SU-DHL-6 (cell line): Measurements from ENCODE around the gene OSBPL10.

Experiments used
- H2AFZ ChIP-seq: fragments of 200-600 bp; sonication (generic); 2 replicates; pipeline ENCODE4 v1.6.1; 2014; ENCODE audit warnings: low read depth, mild to moderate bottlenecking, moderate library complexity, mixed read lengths, antibody characterized with exemption, low read length; ENCODE audit not compliant: severe bottlenecking
- H3F3A ChIP-seq: fragments of 200-600 bp; shearing (Covaris generic); 2 replicates; pipeline ENCODE4 v1.6.0; 2016; ENCODE audit warnings: antibody characterized with exemption, mild to moderate bottlenecking; ENCODE audit not compliant: insufficient read depth
- H3K27ac ChIP-seq: fragments of 200-600 bp; sonication (generic); 2 replicates; pipeline ENCODE4 v1.5.1; 2016; ENCODE audit warnings: low read depth, mild to moderate bottlenecking, low read length, moderate library complexity, mixed read lengths
- H3K27me3 ChIP-seq: fragments of 200-600 bp; sonication (generic), shearing (Covaris generic); 2 replicates; pipeline ENCODE4 v1.6.0; 2014; ENCODE audit warnings: mild to moderate bottlenecking, low read length
- H3K36me3 ChIP-seq: fragments of 200-600 bp; sonication (generic); 2 replicates; pipeline ENCODE4 v1.6.1; 2014; ENCODE audit warnings: mild to moderate bottlenecking, low read length, mixed read lengths
- H3K4me2 ChIP-seq: fragments of 300-600, 200-600 bp; shearing (Covaris generic), sonication (generic); 2 replicates; pipeline ENCODE4 v1.6.0; 2014; ENCODE audit warnings: low read length, low read depth, mild to moderate bottlenecking; ENCODE audit not compliant: poor library complexity, severe bottlenecking
- H3K4me3 ChIP-seq: fragments of 200-600 bp; sonication (generic); 2 replicates; pipeline ENCODE4 v1.5.1; 2014; ENCODE audit warnings: antibody characterized with exemption, low read length, mild to moderate bottlenecking, mixed read lengths; ENCODE audit not compliant: insufficient read depth, poor library complexity, severe bottlenecking
- H3K79me2 ChIP-seq: fragments of 200-600 bp; sonication (generic); 2 replicates; pipeline ENCODE4 v1.6.1; 2014; ENCODE audit warnings: mild to moderate bottlenecking, low read length, moderate library complexity; ENCODE audit not compliant: insufficient read depth
- H3K9ac ChIP-seq: fragments of 200-600 bp; sonication (generic); 2 replicates; pipeline ENCODE4 v1.7.0; 2014; ENCODE audit warnings: mild to moderate bottlenecking, low read length
- H3K9me2 ChIP-seq: fragments of 200-600 bp; sonication (generic); replicated peaks from 2 replicates; pipeline ENCODE4 v1.6.1; 2014; ENCODE audit warnings: low read length; ENCODE audit not compliant: insufficient read depth
- H3K9me3 ChIP-seq: fragments of 200-600 bp; sonication (generic); 2 replicates; pipeline ENCODE4 v1.6.1; 2014; ENCODE audit warnings: low read length, mixed read lengths; ENCODE audit not compliant: insufficient read depth
- H4K20me1 ChIP-seq: fragments of 200-600 bp; sonication (generic); 2 replicates; pipeline ENCODE4 v1.6.1; 2014; ENCODE audit warnings: low read depth, mild to moderate bottlenecking, antibody characterized with exemption, low read length, moderate library complexity, mixed read lengths
- CTCF ChIP-seq: fragments of 200-600 bp; sonication (generic); IDR thresholded peaks from one replicate; pipeline ENCODE4 v1.5.1; 2017; ENCODE audit warnings: antibody characterized with exemption, mild to moderate bottlenecking, low read length, moderate library complexity; ENCODE audit not compliant: insufficient read depth, poor library complexity, severe bottlenecking
- EZH2phosphoT487 ChIP-seq: fragments of 200-600 bp; sonication (generic), shearing (Covaris generic); conservative IDR thresholded peaks from 2 replicates; pipeline ENCODE4 v1.6.1; 2018; ENCODE audit warnings: mild to moderate bottlenecking, antibody characterized with exemption, low read length, moderate library complexity, mixed read lengths

Gene OSBPL10

GRCh38 chr3:31836131-31837075 is 144.7 kb downstream of the OSBPL10 start:
- no peak overlapping the region for H3K4me3 ChIP-seq
- TF ChIP-seq EZH2phosphoT487 (no peak), CTCF (no peak)
- no peaks in the 10 kb centered on the region for H3K27me3 ChIP-seq
- peaks cover 5% of the 10 kb centered on the region; the same call in 1 of the 2 replicates for H3K36me3 ChIP-seq
- no peak overlapping the region for H3K4me2 ChIP-seq
- H4K20me1 ChIP-seq: peaks cover 46% of the 10 kb centered on the region
- no peak overlapping the region for H3K9ac ChIP-seq
- no peaks in the 10 kb centered on the region for H3K9me3 ChIP-seq
- peaks cover 9% of the 10 kb centered on the region for H3F3A ChIP-seq
- no peaks in the 10 kb centered on the region for H3K9me2 ChIP-seq
- peaks cover 100% of the 10 kb centered on the region for H3K79me2 ChIP-seq
- no peak overlapping the region for H3K27ac ChIP-seq
- no peak overlapping the region for H2AFZ ChIP-seq

GRCh38 chr3:31833391-31834190 is 147.5 kb downstream of the OSBPL10 start:
- H3K27me3 ChIP-seq: no peaks in the 10 kb centered on the region
- H3K4me2 ChIP-seq: no peak overlapping the region
- H3K9me3 ChIP-seq: no peaks in the 10 kb centered on the region
- TF ChIP-seq CTCF: no peak
- TF ChIP-seq EZH2phosphoT487: no peak
- H3K9ac ChIP-seq: no peak overlapping the region
- no peaks in the 10 kb centered on the region for H3K9me2 ChIP-seq
- peaks cover 97% of the 10 kb centered on the region for H3K79me2 ChIP-seq
- H3F3A ChIP-seq: peaks cover 9% of the 10 kb centered on the region
- H4K20me1 ChIP-seq: peaks cover 37% of the 10 kb centered on the region
- H3K4me3 ChIP-seq: no peak overlapping the region
- H3K27ac ChIP-seq: no peak overlapping the region
- H3K36me3 ChIP-seq: peaks cover 8% of the 10 kb centered on the region
- no peak overlapping the region for H2AFZ ChIP-seq

GRCh38 chr3:31832551-31832950 is 148.5 kb downstream of the OSBPL10 start:
- Histone ChIP-seq H3K27ac (no peak overlapping the region), H3K79me2 (peaks cover 96% of the 10 kb centered on the region), H3K27me3 (no peaks in the 10 kb centered on the region), H3K36me3 (peaks cover 14% of the 10 kb centered on the region), H4K20me1 (peaks cover 29% of the 10 kb centered on the region), H3K9ac (no peak overlapping the region), H3K9me3 (no peaks in the 10 kb centered on the region), H3F3A (peaks cover 9% of the 10 kb centered on the region), H3K4me3 (no peak overlapping the region), H2AFZ (no peak overlapping the region), H3K4me2 (no peak overlapping the region), H3K9me2 (no peaks in the 10 kb centered on the region)
- TF ChIP-seq CTCF: no peak
- TF ChIP-seq EZH2phosphoT487: no peak
